SK-N-SH (cell line): ENCODE results near the gene RAB3C. TPM values are rescaled to one million over a fixed set of nuclear protein-coding genes. Genes with fewer than 3 reads are reported as not detected.

Experiments
- CTCF ChIA-PET: fragments of 300-600, 350-600 bp; formaldehyde crosslinking; extraction: SDS; loops from one replicate; lab custom pipeline; 2021; lab: Yijun Ruan, JAX
- POLR2A ChIA-PET: fragments of 350-600 bp; sonication (Branson Sonifier 250); formaldehyde crosslinking; extraction: SDS; loops from one replicate; lab custom pipeline; 2020; ENCODE audit warnings: antibody characterized with exemption, inconsistent platforms; lab: Yijun Ruan, JAX
- DNase-seq: peaks from one replicate; pipeline ENCODE4 v3.0.0; 2012
- H2AFZ ChIP-seq: fragments of 200-600 bp; sonication (generic); 2 replicates; pipeline ENCODE4 v1.8.1; 2016; ENCODE audit warnings: antibody characterized with exemption, mild to moderate bottlenecking, low read depth
- H3F3A ChIP-seq: fragments of 200-600 bp; sonication (generic); replicated peaks from 2 replicates; pipeline ENCODE3; 2016; ENCODE audit warnings: antibody characterized with exemption, mild to moderate bottlenecking; ENCODE audit not compliant: insufficient read depth
- H3K27ac ChIP-seq, 2 experiments: fragments of 200-500 bp in 1 of 2; fragments of 200-600 bp in 1 of 2; sonication (Bioruptor generic) in 1 of 2; sonication (generic), shearing (Covaris generic) in 1 of 2; 2 replicates each; pipeline versions ENCODE4 v1.5.1 to v1.6.1; 2014 to 2016; ENCODE audit warnings: low read depth in 2 of 2, inconsistent platforms in 1 of 2, low read length in 1 of 2, mild to moderate bottlenecking in 1 of 2, mixed read lengths in 1 of 2
- H3K27me3 ChIP-seq: fragments of 200-600 bp; sonication (generic), shearing (Covaris generic); 2 replicates; pipeline ENCODE4 v1.6.1; 2016; ENCODE audit warnings: mixed run types; ENCODE audit not compliant: insufficient read depth
- H3K36me3 ChIP-seq, 2 experiments: fragments of 200-500 bp in 1 of 2; fragments of 200-600 bp in 1 of 2; sonication (Bioruptor generic) in 1 of 2; sonication (generic) in 1 of 2; replicated peaks in 1 of 2; 2 replicates each; pipeline versions ENCODE3 to v1.5.1; 2014 to 2016; ENCODE audit warnings: low read length in 1 of 2, mild to moderate bottlenecking in 1 of 2; ENCODE audit not compliant: insufficient read depth in 2 of 2, control insufficient read depth in 1 of 2
- H3K4me1 ChIP-seq, 2 experiments: fragments of 200-500 bp in 1 of 2; fragments of 200-600 bp in 1 of 2; sonication (Bioruptor generic) in 1 of 2; sonication (generic), shearing (Covaris generic) in 1 of 2; 2 replicates each; pipeline versions ENCODE4 v1.5.1 to v1.6.1; 2014 to 2016; ENCODE audit warnings: low read depth in 1 of 2, low read length in 1 of 2, mixed run types in 1 of 2; ENCODE audit not compliant: insufficient read depth in 2 of 2, control insufficient read depth in 1 of 2
- H3K4me2 ChIP-seq: fragments of 200-600 bp; sonication (generic), shearing (Covaris generic); 2 replicates; pipeline ENCODE4 v1.6.1; 2017; ENCODE audit warnings: mixed run types
- H3K4me3 ChIP-seq, 2 experiments: fragments of 200-500 bp in 1 of 2; fragments of 200-600 bp in 1 of 2; sonication (Bioruptor generic) in 1 of 2; sonication (generic), shearing (Covaris generic) in 1 of 2; 2 replicates each; pipeline versions ENCODE4 v1.5.1 to v1.8.1; 2014 to 2016; ENCODE audit warnings: low read depth in 2 of 2, inconsistent platforms in 1 of 2, low read length in 1 of 2, mild to moderate bottlenecking in 1 of 2, mixed read lengths in 1 of 2, moderate library complexity in 1 of 2
- H3K79me2 ChIP-seq: fragments of 200-600 bp; sonication (generic); 2 replicates; pipeline ENCODE4 v1.8.1; 2017; ENCODE audit warnings: mild to moderate bottlenecking; ENCODE audit not compliant: insufficient read depth
- H3K9ac ChIP-seq: fragments of 200-600 bp; sonication (generic); 2 replicates; pipeline ENCODE4 v1.6.1; 2017; ENCODE audit warnings: mixed run types
- H3K9me2 ChIP-seq: fragments of 200-600 bp; sonication (generic); 2 replicates; pipeline ENCODE4 v1.6.1; 2017; ENCODE audit warnings: mixed run types
- H3K9me3 ChIP-seq: fragments of 200-600 bp; sonication (generic); 2 replicates; pipeline ENCODE4 v1.6.1; 2017; ENCODE audit warnings: mixed run types, mild to moderate bottlenecking, moderate library complexity
- H4K20me1 ChIP-seq: fragments of 200-600 bp; sonication (generic); 2 replicates; pipeline ENCODE4 v1.6.1; 2017; ENCODE audit warnings: mild to moderate bottlenecking, mixed run types; ENCODE audit not compliant: insufficient read depth
- CHD2 ChIP-seq: fragments of 150-350 bp; IDR thresholded peaks from 2 replicates; pipeline ENCODE4 v1.6.1; 2018; ENCODE audit warnings: low read length; ENCODE audit not compliant: partially characterized antibody
- EP300 ChIP-seq, 2 experiments: IDR thresholded peaks; 2 replicates each; pipeline versions ENCODE4 v1.4.0 to v1.6.1; 2012; ENCODE audit warnings: borderline replicate concordance in 1 of 2, low read depth in 1 of 2, low read length in 1 of 2
- FOSL2 ChIP-seq: IDR thresholded peaks from 2 replicates; pipeline ENCODE4 v1.4.0; 2012; ENCODE audit warnings: low read depth, mild to moderate bottlenecking, moderate library complexity, borderline replicate concordance
- GATA2 ChIP-seq: sonication (generic); formaldehyde crosslinking; IDR thresholded peaks from 2 replicates; pipeline ENCODE4 v1.5.0; 2020; ENCODE audit warnings: mild to moderate bottlenecking, missing genetic modification reagents
- MEF2A ChIP-seq: IDR thresholded peaks from 2 replicates; pipeline ENCODE4 v1.4.0; 2012; ENCODE audit warnings: low read depth, borderline replicate concordance
- SMC3 ChIP-seq: IDR thresholded peaks from 2 replicates; pipeline ENCODE4 v1.6.1; 2012; ENCODE audit warnings: low read depth, low read length, improper control_type of control experiment
- TEAD4 ChIP-seq: IDR thresholded peaks from 2 replicates; pipeline ENCODE4 v1.4.0; 2012; ENCODE audit warnings: mild to moderate bottlenecking, borderline replicate concordance; ENCODE audit not compliant: insufficient read depth
- WGBS: methylation state at CpG from one replicate; pipeline ENCODE4 v1.1.6; 2017; ENCODE audit warnings: low lambda C conversion rate; 5-methylcytosine and 5-hydroxymethylcytosine counted together
- polyA plus RNA-seq, 3 experiments: library from polyadenylated mRNA; depleted of rRNA; stranded (reverse); fragments of >200 nt; gene quantifications; 2 replicates each; pipeline ENCODE4 v1.2.3, GENCODE V29; 2012
- TF ChIP-seq, protein P1 (sequence below): IDR thresholded peaks from 2 replicates; pipeline ENCODE4 v1.4.0; 2012; ENCODE audit warnings: low read depth
- TF ChIP-seq, protein P2 (sequence below): IDR thresholded peaks from 2 replicates; pipeline ENCODE4 v1.4.0; 2012; ENCODE audit warnings: low read depth, borderline replicate concordance
- TF ChIP-seq, protein P3 (sequence below): fragments of 150-350 bp; IDR thresholded peaks from 2 replicates; pipeline ENCODE4 v1.6.1; 2016; ENCODE audit warnings: mild to moderate bottlenecking, low read depth, low read length

RAB3C gene
- polyA plus RNA-seq, 1 of the 3 experiments (the other 2 are of a cell fraction) = 0.03 TPM

- Histone ChIP-seq H3K9me2 (no peaks in the 10 kb centered on the region), H3F3A (no peaks in the 10 kb centered on the region), H3K4me2 (no peak overlapping the region), H3K9ac (no peak overlapping the region), H4K20me1 (no peaks in the 10 kb centered on the region), H3K36me3 (no peaks in the 10 kb centered on the region), H2AFZ (no peak overlapping the region), H3K4me3 (no peak overlapping the region), H3K9me3 (no peaks in the 10 kb centered on the region), H3K27ac (no peak overlapping the region; a peak in 1 of 4 replicates), H3K79me2 (no peaks in the 10 kb centered on the region), H3K27me3 (no peaks in the 10 kb centered on the region), H3K4me1 (peaks cover 0 to 4% of the 10 kb centered on the region in 2 experiments; a peak in 2 of 4 replicates)
- 20% methylated on average over 1 of the region's 1 CpG for WGBS
- POLR2A ChIA-PET = no interaction called here
- CTCF ChIA-PET = no interaction called here
- no peak for TF ChIP-seq FOSL2
- TF ChIP-seq, protein P1, sequence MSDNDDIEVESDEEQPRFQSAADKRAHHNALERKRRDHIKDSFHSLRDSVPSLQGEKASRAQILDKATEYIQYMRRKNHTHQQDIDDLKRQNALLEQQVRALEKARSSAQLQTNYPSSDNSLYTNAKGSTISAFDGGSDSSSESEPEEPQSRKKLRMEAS = no peak
- TF ChIP-seq CHD2 = no peak
- TF ChIP-seq, protein P2, sequence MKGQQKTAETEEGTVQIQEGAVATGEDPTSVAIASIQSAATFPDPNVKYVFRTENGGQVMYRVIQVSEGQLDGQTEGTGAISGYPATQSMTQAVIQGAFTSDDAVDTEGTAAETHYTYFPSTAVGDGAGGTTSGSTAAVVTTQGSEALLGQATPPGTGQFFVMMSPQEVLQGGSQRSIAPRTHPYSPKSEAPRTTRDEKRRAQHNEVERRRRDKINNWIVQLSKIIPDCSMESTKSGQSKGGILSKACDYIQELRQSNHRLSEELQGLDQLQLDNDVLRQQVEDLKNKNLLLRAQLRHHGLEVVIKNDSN = no peak
- TF ChIP-seq, protein P3, sequence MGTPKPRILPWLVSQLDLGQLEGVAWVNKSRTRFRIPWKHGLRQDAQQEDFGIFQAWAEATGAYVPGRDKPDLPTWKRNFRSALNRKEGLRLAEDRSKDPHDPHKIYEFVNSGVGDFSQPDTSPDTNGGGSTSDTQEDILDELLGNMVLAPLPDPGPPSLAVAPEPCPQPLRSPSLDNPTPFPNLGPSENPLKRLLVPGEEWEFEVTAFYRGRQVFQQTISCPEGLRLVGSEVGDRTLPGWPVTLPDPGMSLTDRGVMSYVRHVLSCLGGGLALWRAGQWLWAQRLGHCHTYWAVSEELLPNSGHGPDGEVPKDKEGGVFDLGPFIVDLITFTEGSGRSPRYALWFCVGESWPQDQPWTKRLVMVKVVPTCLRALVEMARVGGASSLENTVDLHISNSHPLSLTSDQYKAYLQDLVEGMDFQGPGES = no peak
- no peak for TF ChIP-seq SMC3
- TF ChIP-seq TEAD4 = no peak
- no peak for TF ChIP-seq MEF2A
- TF ChIP-seq EP300 (IDR thresholded peaks at IDR 0.05; ENCODE audit: borderline replicate concordance in 1 of 2, low read depth in 1 of 2, low read length in 1 of 2) = no peak
- no peak for DNase-seq
Observed at GRCh38 chr5:58542709-58543108, 40.2 kb upstream of the RAB3C start.

- H3K9me3 ChIP-seq = no peaks in the 10 kb centered on the region
- no peaks in the 10 kb centered on the region for H4K20me1 ChIP-seq
- ChIA-PET POLR2A (no interaction called here), CTCF (interaction anchor here (0.6 kb wide), 1 partner anchor 172 kb away, joined by 4 read pairs; no protein-coding TSS in a partner anchor)
- H3K36me3 ChIP-seq = no peaks in the 10 kb centered on the region
- no peaks in the 10 kb centered on the region for H3K79me2 ChIP-seq
- H3K9ac ChIP-seq = no peak overlapping the region
- no peaks in the 10 kb centered on the region for H3K27me3 ChIP-seq
- H3K27ac ChIP-seq = no peak overlapping the region
- 28% methylated on average over 2 of the region's 2 CpGs for WGBS
- H3F3A ChIP-seq = no peaks in the 10 kb centered on the region
- no peak overlapping the region for H3K4me2 ChIP-seq
- H3K9me2 ChIP-seq = no peaks in the 10 kb centered on the region
- H3K4me1 ChIP-seq = peaks cover 0 to 8% of the 10 kb centered on the region in 2 experiments; a peak in 2 of 4 replicates
- no peak overlapping the region for H3K4me3 ChIP-seq
- TF ChIP-seq GATA2 (CRISPR knock-in tag) = no peak
- DNase-seq = no peak
- no peak overlapping the region for H2AFZ ChIP-seq
Observed at GRCh38 chr5:58543723-58544122, 39.2 kb upstream of the RAB3C start.
